IPS-NIHi7 (cell line): Measurements from ENCODE around the gene TMC4.
A peak's percentile ranks its signal among the peaks of the same experiment; 100 is the strongest.
"Not testable (repeated sequence)": the region's sequence is repeated elsewhere in the genome, so short reads cannot be mapped to it uniquely, and the experiment has no call there.

Experiments used
- DNase-seq: peaks from one replicate; pipeline ENCODE4 v3.0.0; 2012; ENCODE audit warnings: mixed read lengths; ENCODE audit errors: extremely low spot score

Gene TMC4, protein sequence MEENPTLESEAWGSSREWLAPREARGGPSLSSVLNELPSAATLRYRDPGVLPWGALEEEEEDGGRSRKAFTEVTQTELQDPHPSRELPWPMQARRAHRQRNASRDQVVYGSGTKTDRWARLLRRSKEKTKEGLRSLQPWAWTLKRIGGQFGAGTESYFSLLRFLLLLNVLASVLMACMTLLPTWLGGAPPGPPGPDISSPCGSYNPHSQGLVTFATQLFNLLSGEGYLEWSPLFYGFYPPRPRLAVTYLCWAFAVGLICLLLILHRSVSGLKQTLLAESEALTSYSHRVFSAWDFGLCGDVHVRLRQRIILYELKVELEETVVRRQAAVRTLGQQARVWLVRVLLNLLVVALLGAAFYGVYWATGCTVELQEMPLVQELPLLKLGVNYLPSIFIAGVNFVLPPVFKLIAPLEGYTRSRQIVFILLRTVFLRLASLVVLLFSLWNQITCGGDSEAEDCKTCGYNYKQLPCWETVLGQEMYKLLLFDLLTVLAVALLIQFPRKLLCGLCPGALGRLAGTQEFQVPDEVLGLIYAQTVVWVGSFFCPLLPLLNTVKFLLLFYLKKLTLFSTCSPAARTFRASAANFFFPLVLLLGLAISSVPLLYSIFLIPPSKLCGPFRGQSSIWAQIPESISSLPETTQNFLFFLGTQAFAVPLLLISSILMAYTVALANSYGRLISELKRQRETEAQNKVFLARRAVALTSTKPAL

GRCh38 chr19:54172471-54173358 is at the start of gene TMC4:
Gene TMC4 (minus strand): TSS chr19:54173160. CDS start chr19:54173117, 43 bp downstream.
- DNase-seq: peak; percentile 81

- DNase-seq: not testable (repeated sequence)
Observed at GRCh38 chr19:54221947-54222346, 49.0 kb upstream of the TMC4 start.

GRCh38 chr19:54219702-54220101 is 46.7 kb upstream of the TMC4 start:
- DNase-seq: not testable (repeated sequence)

DNA sequence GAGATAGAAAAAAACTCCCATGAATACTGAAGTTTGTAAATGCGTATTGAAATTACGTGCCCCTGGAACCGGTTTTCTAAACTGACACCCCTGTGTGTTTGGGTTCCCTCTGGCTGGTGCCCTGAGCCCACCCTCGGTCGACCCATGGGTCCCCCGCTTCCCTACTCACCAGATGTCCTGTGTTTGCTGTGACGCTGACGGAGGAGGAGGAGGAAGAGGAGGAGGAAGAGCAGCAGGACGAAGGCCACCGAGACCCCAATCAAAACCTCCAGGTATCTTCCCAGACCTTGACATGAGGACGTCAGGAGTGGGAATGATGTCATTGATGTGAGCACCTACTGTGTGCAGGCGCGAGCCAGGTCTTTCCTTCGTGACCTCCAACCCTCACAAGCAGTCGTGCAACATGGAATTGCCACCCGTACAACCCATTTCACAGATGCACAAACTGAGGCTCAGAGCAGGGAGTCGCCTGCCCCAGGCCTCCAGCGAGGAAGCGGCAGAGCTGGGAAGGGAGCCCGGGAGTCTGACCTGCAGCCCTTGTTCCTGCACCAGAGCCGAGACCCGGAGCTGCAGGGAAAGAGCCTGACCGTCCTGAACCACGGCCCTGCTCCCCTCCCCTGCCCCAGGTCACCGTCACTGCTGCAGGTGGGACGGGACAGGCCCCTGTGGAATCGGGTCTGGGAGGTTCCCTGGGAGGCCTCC is 46.2 kb upstream of the TMC4 start:
- no peak for DNase-seq

DNA sequence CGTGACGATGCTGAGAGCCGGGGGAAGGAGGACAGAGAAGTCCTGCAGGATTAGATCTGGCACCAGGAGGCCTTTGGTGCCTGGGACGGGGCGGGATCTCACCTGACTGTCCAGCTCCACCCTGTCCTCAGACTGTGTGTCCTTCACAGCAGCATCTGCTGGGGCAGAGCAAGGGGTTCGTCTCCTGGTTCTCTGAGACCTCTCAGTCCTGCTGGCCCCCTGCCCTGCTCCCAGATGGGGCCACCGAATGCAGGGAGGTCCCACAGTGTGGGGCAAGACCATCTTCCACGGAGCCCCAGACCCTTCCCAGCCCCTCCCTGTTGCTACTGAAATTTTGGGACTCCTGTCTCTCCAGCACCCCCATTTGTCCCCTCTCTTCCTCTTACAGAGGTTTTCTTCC is 45.3 kb upstream of the TMC4 start:
- no peak for DNase-seq

- not testable (repeated sequence) for DNase-seq
Observed at GRCh38 chr19:54217517-54218247, 44.7 kb upstream of the TMC4 start.

DNA sequence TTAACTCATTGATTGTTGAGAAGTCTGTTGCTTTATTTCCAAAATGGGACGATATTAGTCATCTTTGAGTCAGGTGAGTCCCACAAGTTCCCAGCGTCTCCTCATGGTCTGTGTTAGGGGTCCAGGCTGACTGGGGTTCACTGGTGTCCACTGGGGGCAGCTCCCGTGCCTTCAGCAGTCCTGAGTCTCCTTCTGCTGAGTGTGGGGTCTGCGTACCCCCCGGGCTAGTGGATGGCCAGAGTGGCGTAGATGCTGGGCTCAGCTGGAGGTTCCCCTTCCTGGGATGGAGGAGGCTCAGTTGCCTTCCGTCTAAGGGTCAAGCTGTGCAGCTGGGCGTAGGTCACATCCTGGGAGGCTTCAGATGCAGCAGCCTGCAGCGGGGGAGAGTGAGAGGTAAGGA is 43.9 kb upstream of the TMC4 start:
- no peak for DNase-seq

DNA sequence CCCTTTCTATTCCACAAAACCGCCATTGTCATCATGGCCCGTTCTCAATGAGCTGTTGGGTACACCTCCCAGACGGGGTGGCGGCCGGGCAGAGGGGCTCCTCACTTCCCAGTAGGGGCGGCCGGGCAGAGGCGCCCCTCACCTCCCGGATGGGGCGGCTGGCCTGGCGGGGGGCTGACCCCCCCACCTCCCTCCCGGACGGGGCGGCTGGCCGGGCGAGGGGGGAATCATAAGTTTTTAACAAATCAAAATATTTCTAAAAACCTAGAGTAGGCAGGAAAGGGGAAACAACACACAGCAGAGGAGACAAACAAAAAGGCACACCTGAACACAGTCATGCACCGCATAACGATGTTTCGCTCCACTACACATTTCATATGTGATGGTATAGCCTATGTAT is 41.8 kb upstream of the TMC4 start:
- not testable (repeated sequence) for DNase-seq

DNA sequence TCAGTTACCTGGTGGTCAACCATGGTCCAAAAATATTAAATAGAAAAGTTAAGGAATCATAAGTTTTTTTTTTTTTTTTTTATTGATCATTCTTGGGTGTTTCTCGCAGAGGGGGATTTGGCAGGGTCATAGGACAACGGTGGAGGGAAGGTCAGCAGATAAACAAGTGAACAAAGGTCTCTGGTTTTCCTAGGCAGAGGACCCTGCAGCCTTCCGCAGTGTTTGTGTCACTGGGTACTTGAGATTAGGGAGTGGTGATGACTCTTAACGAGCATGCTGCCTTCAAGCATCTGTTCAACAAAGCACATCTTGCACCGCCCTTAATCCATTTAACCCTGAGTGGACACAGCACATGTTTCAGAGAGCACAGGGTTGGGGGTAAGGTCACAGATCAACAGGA is 41.3 kb upstream of the TMC4 start:
- not testable (repeated sequence) for DNase-seq

GRCh38 chr19:54211235-54211634 is 38.3 kb upstream of the TMC4 start:
- DNase-seq: no peak

- DNase-seq: peak; percentile 16
Observed at GRCh38 chr19:54209811-54210494, 37.0 kb upstream of the TMC4 start.

GRCh38 chr19:54209058-54209810 is 36.3 kb upstream of the TMC4 start:
- peak; percentile 18 for DNase-seq

DNA sequence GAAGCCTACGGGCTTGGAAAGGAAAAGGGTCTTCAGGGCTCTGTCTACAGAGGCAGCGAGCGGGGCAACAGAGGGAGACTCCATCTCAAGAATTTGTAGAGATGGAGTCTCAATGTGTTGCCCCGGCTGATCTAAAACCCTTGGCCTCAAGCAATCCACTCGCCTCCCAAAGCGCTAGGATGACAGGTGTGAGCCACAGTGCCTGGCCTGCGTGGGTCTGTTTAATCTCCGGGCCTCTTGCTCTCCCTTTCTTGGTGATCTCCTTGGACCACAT is 35.8 kb upstream of the TMC4 start:
- no peak for DNase-seq

DNA sequence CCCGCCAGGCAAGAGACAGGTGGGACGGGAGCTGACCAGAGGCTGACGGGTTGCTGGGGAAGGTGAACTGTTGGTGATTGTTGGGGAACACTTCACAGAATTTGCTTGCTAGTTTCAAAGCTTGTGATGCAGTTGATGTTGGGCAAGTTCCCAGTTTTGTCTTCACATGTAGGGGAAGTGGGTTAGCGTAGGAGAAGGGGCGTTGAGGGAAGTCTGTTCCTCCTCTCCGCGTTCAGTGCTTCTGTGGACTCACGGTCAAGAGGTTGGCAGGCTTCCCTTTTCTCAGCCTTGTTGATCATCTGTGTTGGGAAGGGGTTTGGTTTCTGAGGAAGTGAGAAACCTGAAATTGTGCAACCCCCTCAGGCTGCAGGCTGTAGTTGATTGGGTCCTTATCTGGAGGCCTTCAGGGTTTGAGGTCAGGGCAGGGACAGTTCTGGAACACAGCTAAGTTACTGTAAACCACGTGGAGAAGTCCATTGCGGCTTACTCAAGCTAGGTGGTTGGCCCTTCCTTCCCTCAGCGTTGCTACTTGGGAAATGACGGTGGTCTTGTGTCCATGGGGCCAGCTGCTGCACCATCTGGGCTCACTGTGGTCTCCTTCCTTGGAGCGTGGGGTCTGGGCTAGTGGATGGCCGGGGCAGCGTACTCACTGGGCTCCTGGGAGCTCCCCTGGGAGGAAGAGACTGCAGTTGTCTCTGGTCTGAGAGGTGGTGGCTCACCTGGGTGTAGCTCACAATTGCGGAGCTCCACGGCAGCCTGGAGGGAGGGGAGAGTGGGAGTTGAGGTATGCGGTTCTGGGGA is 35.2 kb upstream of the TMC4 start:
- DNase-seq: peak; percentile 25

- DNase-seq: no peak
Observed at GRCh38 chr19:54207676-54207982, 34.7 kb upstream of the TMC4 start.

- DNase-seq: not testable (repeated sequence)
Observed at GRCh38 chr19:54207193-54207592, 34.2 kb upstream of the TMC4 start.

GRCh38 chr19:54206831-54207177 is 33.8 kb upstream of the TMC4 start:
- DNase-seq: no peak

DNA sequence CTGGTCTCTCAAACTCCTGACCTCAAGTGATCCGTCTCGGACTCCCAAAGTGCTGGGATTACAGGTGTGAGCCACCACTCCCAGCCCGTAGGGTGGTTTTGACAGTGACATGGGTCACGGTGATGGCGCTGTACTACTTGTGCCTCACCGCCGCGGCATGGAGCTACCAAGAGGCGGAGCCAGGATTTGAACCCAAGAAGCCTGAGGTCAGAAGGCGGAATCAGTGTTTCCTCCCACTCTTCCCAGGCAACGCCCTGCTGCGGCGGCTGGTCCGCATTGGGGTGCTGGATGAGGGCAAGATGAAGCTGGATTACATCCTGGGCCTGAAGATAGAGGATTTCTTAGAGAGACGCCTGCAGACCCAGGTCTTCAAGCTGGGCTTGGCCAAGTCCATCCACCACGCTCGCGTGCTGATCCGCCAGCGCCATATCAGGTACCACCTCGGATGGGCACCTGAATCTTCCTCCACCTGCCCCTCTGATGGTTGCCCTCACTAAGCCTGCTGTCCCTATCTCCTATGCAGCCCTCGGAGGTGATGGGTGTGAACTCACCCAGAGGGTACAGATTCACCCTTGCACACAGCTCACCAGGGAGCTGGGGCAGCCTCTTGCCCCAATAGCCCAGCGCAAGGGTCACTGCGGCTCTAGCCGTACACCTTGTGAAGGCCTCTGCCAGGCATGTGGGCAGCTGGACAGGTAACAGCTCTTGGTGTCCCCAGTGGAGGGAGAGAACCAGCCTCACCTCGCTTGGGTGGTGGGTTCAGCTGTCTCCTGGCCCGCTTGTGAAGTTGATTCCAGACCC is 33.3 kb upstream of the TMC4 start:
- DNase-seq: no peak
